ENCODE data around the gene RNF5. TPM values are rescaled to one million over a fixed set of nuclear protein-coding genes. Genes with fewer than 3 reads are reported as not detected.
"Not testable (repeated sequence)": the region's sequence is repeated elsewhere in the genome, so short reads cannot be mapped to it uniquely, and the experiment has no call there.

Gene RNF5
- polyA plus RNA-seq, 1 donor from 2014 or later = 369 TPM

- no peak for TF ChIP-seq POLR2AphosphoS5 (IDR thresholded peaks at IDR 0.05)
- no peak for TF ChIP-seq TAF1 (IDR thresholded peaks at IDR 0.05; ENCODE audit: low read depth)
- no peak for TF ChIP-seq RAD21 (conservative IDR thresholded peaks at IDR 0.05)
- H3K9me2 ChIP-seq (ENCODE audit: insufficient read depth, low read length) = no peaks in the 10 kb centered on the region
- no peaks in the 10 kb centered on the region for H3K27me3 ChIP-seq (ENCODE audit: insufficient read depth, low read depth, low read length)
- no peak overlapping the region for H3K9ac ChIP-seq (ENCODE audit: low read length)
- no peak overlapping the region for H2AFZ ChIP-seq (ENCODE audit: low read depth, low read length)
- peaks cover 19% of the 10 kb centered on the region for H3K79me2 ChIP-seq (replicated peaks; ENCODE audit: insufficient read depth, low read length)
- H3K27ac ChIP-seq (ENCODE audit: low read length) = no peak overlapping the region
- no peak overlapping the region for H3K4me2 ChIP-seq (ENCODE audit: low read length)
- no peaks in the 10 kb centered on the region for H3F3A ChIP-seq (ENCODE audit: insufficient read depth, low read length, poor library complexity, severe bottlenecking)
- H3K36me3 ChIP-seq (ENCODE audit: insufficient read depth, low read length) = no peaks in the 10 kb centered on the region
- H3K9me3 ChIP-seq (ENCODE audit: low read length) = no peaks in the 10 kb centered on the region
- no peaks in the 10 kb centered on the region for H4K20me1 ChIP-seq (ENCODE audit: insufficient read depth)
- no peak overlapping the region for H3K4me3 ChIP-seq (ENCODE audit: low read length)
Measured at GRCh38 chr6:32183030-32183429, 4.8 kb downstream of the RNF5 start.

GRCh38 chr6:32183483-32184083 is 5.4 kb downstream of the RNF5 start:
- Histone ChIP-seq H3K27me3 (ENCODE audit: insufficient read depth, low read depth, low read length) (no peaks in the 10 kb centered on the region), H3K9me2 (ENCODE audit: insufficient read depth, low read length) (no peaks in the 10 kb centered on the region), H3F3A (ENCODE audit: insufficient read depth, low read length, poor library complexity, severe bottlenecking) (no peaks in the 10 kb centered on the region), H3K4me2 (ENCODE audit: low read length) (no peak overlapping the region), H4K20me1 (ENCODE audit: insufficient read depth) (no peaks in the 10 kb centered on the region), H3K9ac (ENCODE audit: low read length) (no peak overlapping the region), H2AFZ (ENCODE audit: low read depth, low read length) (no peak overlapping the region), H3K36me3 (ENCODE audit: insufficient read depth, low read length) (no peaks in the 10 kb centered on the region), H3K79me2 (replicated peaks; ENCODE audit: insufficient read depth, low read length) (peaks cover 18% of the 10 kb centered on the region), H3K9me3 (ENCODE audit: low read length) (no peaks in the 10 kb centered on the region), H3K27ac (ENCODE audit: low read length) (no peak overlapping the region), H3K4me3 (ENCODE audit: low read length) (no peak overlapping the region)
- TF ChIP-seq MXI1 (conservative IDR thresholded peaks at IDR 0.05; ENCODE audit: poor library complexity, severe bottlenecking) (no peak), TAF1 (IDR thresholded peaks at IDR 0.05; ENCODE audit: low read depth) (no peak), EZH2 (IDR thresholded peaks at IDR 0.05; ENCODE audit: borderline replicate concordance, insufficient read depth, low read length, poor library complexity, severe bottlenecking) (no peak), CTCF (IDR thresholded peaks at IDR 0.05; ENCODE audit: poor library complexity, severe bottlenecking) (no peak)

- Histone ChIP-seq H3K79me2 (replicated peaks; ENCODE audit: insufficient read depth, low read length) (peaks cover 16% of the 10 kb centered on the region), H3K36me3 (ENCODE audit: insufficient read depth, low read length) (no peaks in the 10 kb centered on the region), H3K9me2 (ENCODE audit: insufficient read depth, low read length) (no peaks in the 10 kb centered on the region), H3K4me3 (ENCODE audit: low read length) (no peak within 1 kb of the TSS), H3K9ac (ENCODE audit: low read length) (no peak within 1 kb of the TSS), H3K27ac (ENCODE audit: low read length) (no peak within 1 kb of the TSS), H3K9me3 (ENCODE audit: low read length) (no peaks in the 10 kb centered on the region), H3K4me2 (ENCODE audit: low read length) (no peak within 1 kb of the TSS), H3F3A (ENCODE audit: insufficient read depth, low read length, poor library complexity, severe bottlenecking) (no peaks in the 10 kb centered on the region), H3K27me3 (ENCODE audit: insufficient read depth, low read depth, low read length) (no peaks in the 10 kb centered on the region), H2AFZ (ENCODE audit: low read depth, low read length) (no peak within 1 kb of the TSS), H4K20me1 (ENCODE audit: insufficient read depth) (no peaks in the 10 kb centered on the region)
- no peak for TF ChIP-seq MXI1 (conservative IDR thresholded peaks at IDR 0.05; ENCODE audit: poor library complexity, severe bottlenecking)
- no peak for TF ChIP-seq POLR2AphosphoS5 (IDR thresholded peaks at IDR 0.05)
- TF ChIP-seq CTCF (IDR thresholded peaks at IDR 0.05; ENCODE audit: poor library complexity, severe bottlenecking) = no peak
- TF ChIP-seq RAD21 (conservative IDR thresholded peaks at IDR 0.05) = no peak
Measured at GRCh38 chr6:32184084-32184640, 6.0 kb downstream of the RNF5 start, which contains the start of gene AGER. Gene AGER, minus strand, starts transcription at chr6:32184253. Its CDS starts 31 bp downstream, at chr6:32184222.

- H3K36me3 ChIP-seq (ENCODE audit: insufficient read depth, low read length); H3K9me3 ChIP-seq (ENCODE audit: low read length); H3K27ac ChIP-seq (ENCODE audit: low read length): not testable (repeated sequence)
Measured at GRCh38 chr6:32185681-32186131, 7.5 kb downstream of the RNF5 start.

GRCh38 chr6:32186151-32186840 is 8.1 kb downstream of the RNF5 start:
- not testable (repeated sequence) for H3K27ac ChIP-seq (ENCODE audit: low read length); H3K36me3 ChIP-seq (ENCODE audit: insufficient read depth, low read length); H3K27me3 ChIP-seq (ENCODE audit: insufficient read depth, low read depth, low read length); H3K9me2 ChIP-seq (ENCODE audit: insufficient read depth, low read length); H3K9me3 ChIP-seq (ENCODE audit: low read length); H3K4me3 ChIP-seq (ENCODE audit: low read length); H3F3A ChIP-seq (ENCODE audit: insufficient read depth, low read length, poor library complexity, severe bottlenecking); H3K9ac ChIP-seq (ENCODE audit: low read length); H3K4me2 ChIP-seq (ENCODE audit: low read length); H4K20me1 ChIP-seq (ENCODE audit: insufficient read depth); H2AFZ ChIP-seq (ENCODE audit: low read depth, low read length)
- peaks cover 17% of the 10 kb centered on the region for H3K79me2 ChIP-seq (replicated peaks; ENCODE audit: insufficient read depth, low read length)

More at GRCh38 chr6:32185681-32186131, 7.5 kb downstream of the RNF5 start:
- not testable (repeated sequence) for H2AFZ ChIP-seq (ENCODE audit: low read depth, low read length); H3K4me3 ChIP-seq (ENCODE audit: low read length); H3F3A ChIP-seq (ENCODE audit: insufficient read depth, low read length, poor library complexity, severe bottlenecking); H3K27me3 ChIP-seq (ENCODE audit: insufficient read depth, low read depth, low read length); H3K9ac ChIP-seq (ENCODE audit: low read length); H3K9me2 ChIP-seq (ENCODE audit: insufficient read depth, low read length); H3K4me2 ChIP-seq (ENCODE audit: low read length); H4K20me1 ChIP-seq (ENCODE audit: insufficient read depth)
- peaks cover 15% of the 10 kb centered on the region for H3K79me2 ChIP-seq (replicated peaks; ENCODE audit: insufficient read depth, low read length)
